Measurements from ENCODE around the gene VWA5B2.

VWA5B2 gene

DNA sequence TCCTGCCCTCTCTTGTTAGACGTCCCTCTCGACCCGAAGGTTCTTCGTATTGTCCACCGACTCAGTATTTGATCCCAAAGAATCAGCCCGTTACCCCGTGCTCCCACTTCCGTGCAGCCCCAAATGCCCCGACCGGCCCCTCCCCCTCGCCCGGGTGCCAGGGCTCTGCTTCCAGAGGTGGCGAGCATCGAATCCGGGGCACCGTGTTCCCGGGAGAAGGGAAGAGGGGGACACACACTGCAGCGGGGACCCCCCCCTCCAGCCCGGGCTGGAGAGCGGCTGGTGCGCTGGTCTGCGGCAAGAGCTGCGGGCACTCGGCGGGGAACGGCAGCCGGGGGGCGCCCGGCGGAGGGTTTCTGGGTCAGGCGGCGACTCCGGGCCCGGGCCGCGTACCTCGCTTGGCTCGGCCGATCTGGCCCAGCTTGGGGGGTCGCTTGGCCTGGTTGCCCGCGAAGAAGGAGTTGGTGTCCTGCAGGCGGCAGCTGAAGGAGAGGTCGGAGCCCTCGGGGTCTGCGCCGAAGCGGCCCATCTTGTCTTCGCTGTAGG is 31.4 kb downstream of the VWA5B2 start (continued):
- TF ChIP-seq ZNF501 (tag by site-specific recombination; IDR thresholded peaks at IDR 0.05): 0 out of 2 replicates have a peak, but pooled peaks have one; percentile 25
- peak; percentile 83 for TF ChIP-seq ZBTB20 (tag by site-specific recombination; IDR thresholded peaks at IDR 0.05)

DNA sequence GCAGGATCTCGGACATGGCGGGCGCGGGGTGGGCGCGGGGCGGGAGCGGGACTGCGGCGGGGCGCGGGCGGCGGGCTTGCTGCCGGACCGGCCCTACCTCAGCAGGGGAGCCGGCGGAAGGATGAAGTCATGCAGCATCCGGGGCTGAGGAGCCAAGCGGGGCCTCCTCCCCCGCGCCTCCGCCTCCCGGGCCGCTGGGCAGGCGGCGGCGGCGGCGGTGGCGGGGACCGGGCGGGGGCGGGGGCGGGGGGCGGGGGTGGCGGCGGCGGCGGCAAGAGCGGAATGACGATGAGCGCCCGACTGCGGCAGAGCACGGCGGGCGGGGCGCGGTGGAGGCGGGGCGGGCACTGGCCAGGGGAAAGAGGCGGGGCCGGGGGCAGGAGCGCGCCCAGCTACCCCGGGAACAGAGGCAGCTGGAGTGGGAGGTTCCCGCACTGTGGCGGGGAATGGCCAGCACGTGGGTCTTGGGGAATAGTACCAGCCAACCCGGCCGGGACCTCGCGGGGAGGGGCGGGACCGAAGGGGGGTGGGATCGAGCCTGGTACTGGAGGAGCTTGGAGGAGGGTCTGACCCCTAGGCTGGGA is 32.0 kb downstream of the VWA5B2 start, which contains the start of gene CAMK2N2:
Gene CAMK2N2 (minus strand): TSS at position 284 of the 584 bp plus-strand sequence. CDS start 268 bp downstream, at position 16.
- CTCF ChIA-PET: interaction anchor here (0.6 to 1.3 kb wide), 3 partner anchors 12 to 117 kb away, joined by 3 read pairs; partner anchors contain the start of gene EEF1AKMT4
- TF ChIP-seq, protein P1, sequence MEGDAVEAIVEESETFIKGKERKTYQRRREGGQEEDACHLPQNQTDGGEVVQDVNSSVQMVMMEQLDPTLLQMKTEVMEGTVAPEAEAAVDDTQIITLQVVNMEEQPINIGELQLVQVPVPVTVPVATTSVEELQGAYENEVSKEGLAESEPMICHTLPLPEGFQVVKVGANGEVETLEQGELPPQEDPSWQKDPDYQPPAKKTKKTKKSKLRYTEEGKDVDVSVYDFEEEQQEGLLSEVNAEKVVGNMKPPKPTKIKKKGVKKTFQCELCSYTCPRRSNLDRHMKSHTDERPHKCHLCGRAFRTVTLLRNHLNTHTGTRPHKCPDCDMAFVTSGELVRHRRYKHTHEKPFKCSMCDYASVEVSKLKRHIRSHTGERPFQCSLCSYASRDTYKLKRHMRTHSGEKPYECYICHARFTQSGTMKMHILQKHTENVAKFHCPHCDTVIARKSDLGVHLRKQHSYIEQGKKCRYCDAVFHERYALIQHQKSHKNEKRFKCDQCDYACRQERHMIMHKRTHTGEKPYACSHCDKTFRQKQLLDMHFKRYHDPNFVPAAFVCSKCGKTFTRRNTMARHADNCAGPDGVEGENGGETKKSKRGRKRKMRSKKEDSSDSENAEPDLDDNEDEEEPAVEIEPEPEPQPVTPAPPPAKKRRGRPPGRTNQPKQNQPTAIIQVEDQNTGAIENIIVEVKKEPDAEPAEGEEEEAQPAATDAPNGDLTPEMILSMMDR (tag by site-specific recombination; IDR thresholded peaks at IDR 0.05): no peak
- TF ChIP-seq, protein P2, sequence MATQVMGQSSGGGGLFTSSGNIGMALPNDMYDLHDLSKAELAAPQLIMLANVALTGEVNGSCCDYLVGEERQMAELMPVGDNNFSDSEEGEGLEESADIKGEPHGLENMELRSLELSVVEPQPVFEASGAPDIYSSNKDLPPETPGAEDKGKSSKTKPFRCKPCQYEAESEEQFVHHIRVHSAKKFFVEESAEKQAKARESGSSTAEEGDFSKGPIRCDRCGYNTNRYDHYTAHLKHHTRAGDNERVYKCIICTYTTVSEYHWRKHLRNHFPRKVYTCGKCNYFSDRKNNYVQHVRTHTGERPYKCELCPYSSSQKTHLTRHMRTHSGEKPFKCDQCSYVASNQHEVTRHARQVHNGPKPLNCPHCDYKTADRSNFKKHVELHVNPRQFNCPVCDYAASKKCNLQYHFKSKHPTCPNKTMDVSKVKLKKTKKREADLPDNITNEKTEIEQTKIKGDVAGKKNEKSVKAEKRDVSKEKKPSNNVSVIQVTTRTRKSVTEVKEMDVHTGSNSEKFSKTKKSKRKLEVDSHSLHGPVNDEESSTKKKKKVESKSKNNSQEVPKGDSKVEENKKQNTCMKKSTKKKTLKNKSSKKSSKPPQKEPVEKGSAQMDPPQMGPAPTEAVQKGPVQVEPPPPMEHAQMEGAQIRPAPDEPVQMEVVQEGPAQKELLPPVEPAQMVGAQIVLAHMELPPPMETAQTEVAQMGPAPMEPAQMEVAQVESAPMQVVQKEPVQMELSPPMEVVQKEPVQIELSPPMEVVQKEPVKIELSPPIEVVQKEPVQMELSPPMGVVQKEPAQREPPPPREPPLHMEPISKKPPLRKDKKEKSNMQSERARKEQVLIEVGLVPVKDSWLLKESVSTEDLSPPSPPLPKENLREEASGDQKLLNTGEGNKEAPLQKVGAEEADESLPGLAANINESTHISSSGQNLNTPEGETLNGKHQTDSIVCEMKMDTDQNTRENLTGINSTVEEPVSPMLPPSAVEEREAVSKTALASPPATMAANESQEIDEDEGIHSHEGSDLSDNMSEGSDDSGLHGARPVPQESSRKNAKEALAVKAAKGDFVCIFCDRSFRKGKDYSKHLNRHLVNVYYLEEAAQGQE (tag by site-specific recombination; IDR thresholded peaks at IDR 0.05): no peak
- TF ChIP-seq ZNF239 (tag by site-specific recombination; IDR thresholded peaks at IDR 0.05) (no peak), ZNF473 (tag by site-specific recombination; IDR thresholded peaks at IDR 0.05) (no peak), IKZF3 (tag by site-specific recombination; IDR thresholded peaks at IDR 0.05) (peak; percentile 52; the same call in 1 of the 2 replicates), GLI4 (tag by site-specific recombination; IDR thresholded peaks at IDR 0.05) (no peak), KLF10 (tag by site-specific recombination; IDR thresholded peaks at IDR 0.05) (0 out of 2 replicates have a peak, but pooled peaks have one; percentile 69), ZNF146 (tag by site-specific recombination; IDR thresholded peaks at IDR 0.05) (no peak), ZNF501 (tag by site-specific recombination; IDR thresholded peaks at IDR 0.05) (no peak), KLF8 (tag by site-specific recombination; IDR thresholded peaks at IDR 0.05) (peak; percentile 21; the same call in 1 of the 2 replicates), ZNF394 (tag by site-specific recombination; IDR thresholded peaks at IDR 0.05; ENCODE audit: borderline replicate concordance) (peak; percentile 21; the same call in 1 of the 2 replicates), ZBTB1 (tag by site-specific recombination; IDR thresholded peaks at IDR 0.05) (no peak), OVOL3 (tag by site-specific recombination; IDR thresholded peaks at IDR 0.05) (no peak), RBAK (tag by site-specific recombination; IDR thresholded peaks at IDR 0.05) (no peak), FEZF1 (tag by site-specific recombination; IDR thresholded peaks at IDR 0.05) (peak; percentile 33; the same call in 1 of the 2 replicates), REPIN1 (tag by site-specific recombination; IDR thresholded peaks at IDR 0.05; ENCODE audit: low read depth) (no peak), ZNF658 (tag by site-specific recombination; IDR thresholded peaks at IDR 0.05) (no peak), SP2 (tag by site-specific recombination; IDR thresholded peaks at IDR 0.05) (peak; percentile 81)
- TF ChIP-seq, protein P3, sequence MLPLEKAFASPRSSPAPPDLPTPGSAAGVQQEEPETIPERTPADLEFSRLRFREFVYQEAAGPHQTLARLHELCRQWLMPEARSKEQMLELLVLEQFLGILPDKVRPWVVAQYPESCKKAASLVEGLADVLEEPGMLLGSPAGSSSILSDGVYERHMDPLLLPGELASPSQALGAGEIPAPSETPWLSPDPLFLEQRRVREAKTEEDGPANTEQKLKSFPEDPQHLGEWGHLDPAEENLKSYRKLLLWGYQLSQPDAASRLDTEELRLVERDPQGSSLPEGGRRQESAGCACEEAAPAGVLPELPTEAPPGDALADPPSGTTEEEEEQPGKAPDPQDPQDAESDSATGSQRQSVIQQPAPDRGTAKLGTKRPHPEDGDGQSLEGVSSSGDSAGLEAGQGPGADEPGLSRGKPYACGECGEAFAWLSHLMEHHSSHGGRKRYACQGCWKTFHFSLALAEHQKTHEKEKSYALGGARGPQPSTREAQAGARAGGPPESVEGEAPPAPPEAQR (tag by site-specific recombination; IDR thresholded peaks at IDR 0.05): no peak
- TF ChIP-seq, protein P4, sequence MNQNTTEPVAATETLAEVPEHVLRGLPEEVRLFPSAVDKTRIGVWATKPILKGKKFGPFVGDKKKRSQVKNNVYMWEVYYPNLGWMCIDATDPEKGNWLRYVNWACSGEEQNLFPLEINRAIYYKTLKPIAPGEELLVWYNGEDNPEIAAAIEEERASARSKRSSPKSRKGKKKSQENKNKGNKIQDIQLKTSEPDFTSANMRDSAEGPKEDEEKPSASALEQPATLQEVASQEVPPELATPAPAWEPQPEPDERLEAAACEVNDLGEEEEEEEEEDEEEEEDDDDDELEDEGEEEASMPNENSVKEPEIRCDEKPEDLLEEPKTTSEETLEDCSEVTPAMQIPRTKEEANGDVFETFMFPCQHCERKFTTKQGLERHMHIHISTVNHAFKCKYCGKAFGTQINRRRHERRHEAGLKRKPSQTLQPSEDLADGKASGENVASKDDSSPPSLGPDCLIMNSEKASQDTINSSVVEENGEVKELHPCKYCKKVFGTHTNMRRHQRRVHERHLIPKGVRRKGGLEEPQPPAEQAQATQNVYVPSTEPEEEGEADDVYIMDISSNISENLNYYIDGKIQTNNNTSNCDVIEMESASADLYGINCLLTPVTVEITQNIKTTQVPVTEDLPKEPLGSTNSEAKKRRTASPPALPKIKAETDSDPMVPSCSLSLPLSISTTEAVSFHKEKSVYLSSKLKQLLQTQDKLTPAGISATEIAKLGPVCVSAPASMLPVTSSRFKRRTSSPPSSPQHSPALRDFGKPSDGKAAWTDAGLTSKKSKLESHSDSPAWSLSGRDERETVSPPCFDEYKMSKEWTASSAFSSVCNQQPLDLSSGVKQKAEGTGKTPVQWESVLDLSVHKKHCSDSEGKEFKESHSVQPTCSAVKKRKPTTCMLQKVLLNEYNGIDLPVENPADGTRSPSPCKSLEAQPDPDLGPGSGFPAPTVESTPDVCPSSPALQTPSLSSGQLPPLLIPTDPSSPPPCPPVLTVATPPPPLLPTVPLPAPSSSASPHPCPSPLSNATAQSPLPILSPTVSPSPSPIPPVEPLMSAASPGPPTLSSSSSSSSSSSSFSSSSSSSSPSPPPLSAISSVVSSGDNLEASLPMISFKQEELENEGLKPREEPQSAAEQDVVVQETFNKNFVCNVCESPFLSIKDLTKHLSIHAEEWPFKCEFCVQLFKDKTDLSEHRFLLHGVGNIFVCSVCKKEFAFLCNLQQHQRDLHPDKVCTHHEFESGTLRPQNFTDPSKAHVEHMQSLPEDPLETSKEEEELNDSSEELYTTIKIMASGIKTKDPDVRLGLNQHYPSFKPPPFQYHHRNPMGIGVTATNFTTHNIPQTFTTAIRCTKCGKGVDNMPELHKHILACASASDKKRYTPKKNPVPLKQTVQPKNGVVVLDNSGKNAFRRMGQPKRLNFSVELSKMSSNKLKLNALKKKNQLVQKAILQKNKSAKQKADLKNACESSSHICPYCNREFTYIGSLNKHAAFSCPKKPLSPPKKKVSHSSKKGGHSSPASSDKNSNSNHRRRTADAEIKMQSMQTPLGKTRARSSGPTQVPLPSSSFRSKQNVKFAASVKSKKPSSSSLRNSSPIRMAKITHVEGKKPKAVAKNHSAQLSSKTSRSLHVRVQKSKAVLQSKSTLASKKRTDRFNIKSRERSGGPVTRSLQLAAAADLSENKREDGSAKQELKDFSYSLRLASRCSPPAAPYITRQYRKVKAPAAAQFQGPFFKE (tag by site-specific recombination; IDR thresholded peaks at IDR 0.05; ENCODE audit: borderline replicate concordance): no peak

More for the DNA sequence above, 32.0 kb downstream of the VWA5B2 start, which contains the start of gene CAMK2N2:
- Histone ChIP-seq H3K4me1 (ENCODE audit: control insufficient read depth, insufficient read depth, low read length) (no peaks in the 10 kb centered on the region; the same call in 1 of the 2 replicates), H3K27ac (ENCODE audit: extremely low read depth, low read depth, low read length) (peak within 1 kb of the TSS; percentile 31; the same call in 1 of the 2 replicates), H3K9me3 (ENCODE audit: control insufficient read depth, insufficient read depth, low read depth, low read length) (no peaks in the 10 kb centered on the region), H3K4me3 (ENCODE audit: low read depth, low read length) (peak within 1 kb of the TSS; percentile 50), H3K36me3 (ENCODE audit: control insufficient read depth in 2 of 2, insufficient read depth in 1 of 2, low read length in 2 of 2) (peaks cover 0 to 6% of the 10 kb centered on the region in 2 experiments; a peak in 1 of 3 replicates)
- POLR2A ChIA-PET: interaction anchor here (0.6 to 1.2 kb wide), 4 partner anchors 21 to 278 kb away, joined by 3 to 7 read pairs (median 4); no protein-coding TSS in a partner anchor

All from HEK293 (cell line).